Endothelial cell of umbilical vein (primary cell): Measurements from ENCODE around the gene CERK. TPM values are rescaled to one million over a fixed set of nuclear protein-coding genes. Genes with fewer than 3 reads are reported as not detected.

Source experiments
- BruUV-seq: library from RNA; stranded (reverse); fragments of 400-500 nt; replicated peaks from 2 replicates; lab custom pipeline; 2021; lab: Mats Ljungman, UMichigan
- CTCF ChIA-PET: fragments of 300-600, 350-600 bp; sonication (Branson Sonifier 250); formaldehyde crosslinking; loops from one replicate; lab custom pipeline; 2021; ENCODE audit warnings: antibody characterized with exemption, inconsistent platforms; lab: Charles Lee
- POLR2A ChIA-PET: fragments of 300-600, 350-600 bp; sonication (Branson Sonifier 250); formaldehyde crosslinking; loops from one replicate; lab custom pipeline; 2021; ENCODE audit warnings: antibody characterized with exemption, inconsistent platforms; lab: Charles Lee
- DNase-seq: peaks from one replicate; pipeline ENCODE4 v3.0.0-alpha.2; 2011; ENCODE audit warnings: low read depth, low spot score
- FAIRE-seq: peaks from 2 replicates; lab custom pipeline; 2011; peaks lifted over from hg19 to GRCh38; lab: Jason Lieb, UNC
- H2AFZ ChIP-seq: 2 replicates; pipeline ENCODE4 v1.6.0; 2012; ENCODE audit warnings: low read depth, low read length, control low read depth, inconsistent platforms
- H3K27ac ChIP-seq: 2 replicates; pipeline ENCODE4 v1.5.1; 2011; ENCODE audit warnings: low read depth, mild to moderate bottlenecking, control low read depth, low read length, moderate library complexity; ENCODE audit not compliant: insufficient read depth
- H3K27me3 ChIP-seq, 2 experiments: 2 replicates each; pipeline versions ENCODE4 v1.6.0 to v1.6.1; 2011; ENCODE audit warnings: low read length in 2 of 2, mixed read lengths in 1 of 2; ENCODE audit not compliant: control insufficient read depth in 2 of 2, insufficient read depth in 2 of 2
- H3K36me3 ChIP-seq, 2 experiments: 2 replicates in 1 of 2; 3 replicates in 1 of 2; pipeline ENCODE4 v1.5.1; 2011; ENCODE audit warnings: low read length in 2 of 2, mild to moderate bottlenecking in 1 of 2, moderate library complexity in 1 of 2; ENCODE audit not compliant: control insufficient read depth in 2 of 2, insufficient read depth in 2 of 2; ENCODE audit errors: extremely low read depth in 1 of 2
- H3K4me1 ChIP-seq: 3 replicates; pipeline ENCODE4 v1.5.1; 2011; ENCODE audit warnings: mild to moderate bottlenecking, low read length; ENCODE audit not compliant: control insufficient read depth, insufficient read depth; ENCODE audit errors: extremely low read depth
- H3K4me2 ChIP-seq: 2 replicates; pipeline ENCODE4 v1.6.1; 2011; ENCODE audit warnings: low read length, control low read depth, mixed read lengths; ENCODE audit not compliant: insufficient read depth
- H3K4me3 ChIP-seq, 3 experiments: fragments of 200-600 bp in 1 of 3; sonication (generic), shearing (Covaris generic) in 1 of 3; replicated peaks in 1 of 3; 2 replicates each; pipeline ENCODE4 v1.5.1; 2011 to 2016; ENCODE audit warnings: control low read depth in 3 of 3, low read length in 3 of 3, mild to moderate bottlenecking in 2 of 3, inconsistent platforms in 1 of 3, low read depth in 1 of 3, moderate library complexity in 1 of 3; ENCODE audit not compliant: insufficient read depth in 1 of 3
- H3K79me2 ChIP-seq: 2 replicates; pipeline ENCODE4 v1.6.0; 2012; ENCODE audit warnings: low read length, inconsistent platforms; ENCODE audit not compliant: control insufficient read depth, insufficient read depth
- H3K9ac ChIP-seq: replicated peaks from 2 replicates; pipeline ENCODE3; 2011; ENCODE audit warnings: low read length, control low read depth; ENCODE audit not compliant: insufficient read depth; ENCODE audit errors: extremely low read depth
- H3K9me1 ChIP-seq: replicated peaks from 3 replicates; pipeline ENCODE4 v1.6.0; 2011; ENCODE audit warnings: mild to moderate bottlenecking, low read length; ENCODE audit not compliant: control insufficient read depth, insufficient read depth; ENCODE audit errors: extremely low read depth
- H3K9me3 ChIP-seq: replicated peaks from 2 replicates; pipeline ENCODE4 v1.5.1; 2012; ENCODE audit warnings: low read length, inconsistent platforms; ENCODE audit not compliant: control insufficient read depth, insufficient read depth
- H4K20me1 ChIP-seq: replicated peaks from 2 replicates; pipeline ENCODE3; 2011; ENCODE audit warnings: mild to moderate bottlenecking, low read length; ENCODE audit not compliant: control insufficient read depth, insufficient read depth; ENCODE audit errors: extremely low read depth
- EZH2 ChIP-seq: IDR thresholded peaks from 2 replicates; pipeline ENCODE4 v1.6.1; 2012; ENCODE audit warnings: borderline replicate concordance, low read depth, mild to moderate bottlenecking, moderate library complexity, low read length, inconsistent platforms; ENCODE audit not compliant: severe bottlenecking
- FOS ChIP-seq: IDR thresholded peaks from 2 replicates; pipeline ENCODE4 v1.6.1; 2011; ENCODE audit warnings: mild to moderate bottlenecking, low read length, moderate library complexity, borderline replicate concordance; ENCODE audit not compliant: insufficient read depth
- GATA2 ChIP-seq: IDR thresholded peaks from 2 replicates; pipeline ENCODE4 v1.7.0; 2011; ENCODE audit warnings: low read depth, mild to moderate bottlenecking, moderate library complexity, mixed read lengths, low read length; ENCODE audit not compliant: insufficient read length, insufficient read depth
- JUN ChIP-seq: IDR thresholded peaks from 2 replicates; pipeline ENCODE4 v1.6.1; 2011; ENCODE audit warnings: borderline replicate concordance, low read depth; ENCODE audit not compliant: insufficient read length, insufficient read depth
- MYC ChIP-seq: IDR thresholded peaks from one replicate; pipeline ENCODE4 v1.6.1; 2011; ENCODE audit warnings: mild to moderate bottlenecking, low read depth, low read length
- POLR2A ChIP-seq: IDR thresholded peaks from 2 replicates; pipeline ENCODE4 v1.6.1; 2012; ENCODE audit warnings: low read depth, mild to moderate bottlenecking, control low read depth, low read length
- POLR2AphosphoS5 ChIP-seq: IDR thresholded peaks from 2 replicates; pipeline ENCODE4 v1.6.1; 2012; ENCODE audit warnings: low read depth, mild to moderate bottlenecking, control low read depth, low read length, moderate library complexity; ENCODE audit not compliant: insufficient read depth
- dilution Hi-C: fragments of 300-500 bp; cut with MboI; formaldehyde crosslinking; loops from one replicate; pipeline ENCODE4 v1.15.0; 2019; ENCODE audit warnings: low sequenced_read_pairs; ENCODE audit not compliant: extremely low pct_ligation_motif_present
- intact Hi-C: fragments of 100-400 bp; cut with micrococcal nuclease; formaldehyde crosslinking; loops from one replicate; pipeline ENCODE4 v1.10.0; 2022
- polyA plus RNA-seq, 4 experiments: library from polyadenylated mRNA; depleted of rRNA in 3 of 4; stranded (reverse) in 3 of 4; unstranded in 1 of 4; fragments of >200 nt; gene quantifications; 2 replicates each; pipeline versions ENCODE4 v1.2.1 to v1.2.3, GENCODE V29; 2011 to 2012; ENCODE audit warnings: missing spikeins in 1 of 4
- total RNA-seq: library from RNA; stranded (reverse); gene quantifications from 2 replicates; pipeline ENCODE4 v1.2.3, GENCODE V29; 2021
- TF ChIP-seq, protein P1 (sequence below), 2 donors: IDR thresholded peaks; 1 replicate in 1 of 2; 2 replicates in 1 of 2; pipeline ENCODE4 v1.5.1; 2011; ENCODE audit warnings: low read length in 2 of 2, mild to moderate bottlenecking in 2 of 2, moderate library complexity in 2 of 2, control low read depth in 1 of 2, inconsistent platforms in 1 of 2, low read depth in 1 of 2; ENCODE audit not compliant: insufficient read depth in 1 of 2; ENCODE audit errors: extremely low read depth in 1 of 2
- TF ChIP-seq, protein P2 (sequence below): IDR thresholded peaks from 2 replicates; pipeline ENCODE4 v1.6.1; 2011; ENCODE audit not compliant: insufficient read depth, insufficient read length

The CERK gene
- total and polyA plus RNA-seq, 2 donors (not counting 3 experiments of a cell fraction or from before 2014, with no cell fraction given): 61.1 to 88.0 TPM

DNA sequence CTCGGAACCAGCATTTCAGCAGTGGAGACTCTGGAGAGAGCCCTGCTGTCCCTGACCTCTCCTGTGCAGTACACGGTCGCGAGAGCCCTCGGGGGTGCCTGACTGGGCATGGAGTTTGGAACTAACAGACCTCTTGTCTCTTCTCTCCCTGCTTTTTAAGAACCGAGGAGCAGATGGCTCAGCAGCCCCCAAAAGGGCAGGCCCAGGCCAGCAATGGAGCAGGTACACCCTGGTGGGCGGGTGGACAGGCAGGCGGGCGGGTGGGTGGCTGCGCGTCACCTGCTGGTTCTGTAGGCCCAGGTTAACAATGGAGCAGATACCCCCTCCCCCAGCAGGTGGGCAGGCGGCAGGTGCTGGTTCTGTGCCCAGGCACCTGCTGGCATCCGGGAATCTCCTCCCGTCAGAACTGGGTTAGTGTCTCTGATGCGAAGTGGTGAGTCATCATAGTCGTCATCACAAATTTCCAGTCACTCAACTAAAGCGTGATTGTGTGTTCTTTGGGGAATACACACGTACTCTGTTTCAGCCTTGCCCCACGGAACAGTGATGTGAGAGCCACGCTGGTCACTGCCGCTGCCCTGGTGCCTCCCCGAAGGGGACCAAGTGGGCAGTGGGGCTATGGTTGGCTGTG, 76.7 kb downstream of the CERK start:
- dilution Hi-C loops (no loop called here), intact Hi-C loops (no loop called here)
- H3K4me2 ChIP-seq: no peak overlapping the region
- no peaks in the 10 kb centered on the region for H3K9me1 ChIP-seq
- H4K20me1 ChIP-seq: no peaks in the 10 kb centered on the region
- no peak overlapping the region for H2AFZ ChIP-seq
- H3K4me1 ChIP-seq: no peaks in the 10 kb centered on the region
- no peaks in the 10 kb centered on the region for H3K79me2 ChIP-seq
- TF ChIP-seq JUN (peak; percentile 37), FOS (peak; percentile 5), EZH2 (no peak), POLR2A (no peak)
- H3K9ac ChIP-seq: no peak overlapping the region
- no peaks in the 10 kb centered on the region for H3K36me3 ChIP-seq
- BruUV-seq: no TSS peak
- H3K27me3 ChIP-seq: no peaks in the 10 kb centered on the region
- no peaks in the 10 kb centered on the region for H3K9me3 ChIP-seq
- no peak overlapping the region for H3K27ac ChIP-seq
- DNase-seq (no peak), FAIRE-seq (no peak)
- CTCF ChIA-PET: no interaction called here
- POLR2A ChIA-PET: no interaction called here
- no peak overlapping the region for H3K4me3 ChIP-seq

DNA sequence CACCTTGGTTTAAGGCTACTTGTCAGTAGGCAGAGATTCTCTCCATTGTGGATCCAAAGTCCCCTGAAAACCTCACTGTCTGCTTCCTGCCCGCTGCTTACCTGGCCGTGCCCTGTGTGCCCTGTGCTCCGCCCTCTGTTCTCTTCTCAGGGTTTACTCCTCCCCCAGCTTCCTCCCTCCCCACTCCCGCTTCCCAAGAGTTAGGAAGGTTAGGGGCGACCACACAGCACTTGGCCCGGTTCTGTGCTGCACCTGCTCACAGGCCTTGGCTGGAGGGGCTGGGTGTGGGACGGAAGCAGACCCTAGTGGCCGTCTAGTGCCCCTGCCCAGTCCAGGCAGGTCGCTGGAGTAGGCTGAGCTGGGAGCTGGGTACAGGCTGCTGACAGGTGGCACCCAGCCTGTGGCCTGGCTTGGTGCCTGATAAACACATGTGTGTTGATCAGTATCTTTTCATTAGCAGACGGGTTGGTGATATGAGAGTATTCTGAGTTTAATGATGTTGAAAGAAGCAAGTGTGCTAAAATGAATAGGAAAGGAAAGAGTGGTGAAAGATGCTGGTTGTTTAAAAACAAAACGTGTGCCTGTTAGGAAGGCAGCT, 77.3 kb downstream of the CERK start:
- DNase-seq (no peak), FAIRE-seq (no peak)
- Histone ChIP-seq H3K36me3 (no peaks in the 10 kb centered on the region), H3K9me1 (no peaks in the 10 kb centered on the region), H3K27ac (no peak overlapping the region), H4K20me1 (no peaks in the 10 kb centered on the region), H3K4me1 (no peaks in the 10 kb centered on the region), H2AFZ (no peak overlapping the region), H3K9ac (no peak overlapping the region), H3K4me2 (no peak overlapping the region), H3K27me3 (no peaks in the 10 kb centered on the region), H3K4me3 (no peak overlapping the region), H3K79me2 (no peaks in the 10 kb centered on the region), H3K9me3 (no peaks in the 10 kb centered on the region)
- ChIA-PET POLR2A (interaction anchor here (0.5 kb wide), 1 partner anchor 9 kb away, joined by 3 read pairs; no protein-coding TSS in a partner anchor), CTCF (interaction anchor here (0.5 kb wide), 1 partner anchor 1951 kb away, joined by 3 read pairs; no protein-coding TSS in a partner anchor)
- BruUV-seq: no TSS peak
- intact Hi-C loops (no loop called here), dilution Hi-C loops (no loop called here)
- TF ChIP-seq FOS (no peak), JUN (no peak), MYC (no peak), POLR2AphosphoS5 (no peak), EZH2 (no peak), GATA2 (no peak), POLR2A (no peak)
- TF ChIP-seq, protein P1, sequence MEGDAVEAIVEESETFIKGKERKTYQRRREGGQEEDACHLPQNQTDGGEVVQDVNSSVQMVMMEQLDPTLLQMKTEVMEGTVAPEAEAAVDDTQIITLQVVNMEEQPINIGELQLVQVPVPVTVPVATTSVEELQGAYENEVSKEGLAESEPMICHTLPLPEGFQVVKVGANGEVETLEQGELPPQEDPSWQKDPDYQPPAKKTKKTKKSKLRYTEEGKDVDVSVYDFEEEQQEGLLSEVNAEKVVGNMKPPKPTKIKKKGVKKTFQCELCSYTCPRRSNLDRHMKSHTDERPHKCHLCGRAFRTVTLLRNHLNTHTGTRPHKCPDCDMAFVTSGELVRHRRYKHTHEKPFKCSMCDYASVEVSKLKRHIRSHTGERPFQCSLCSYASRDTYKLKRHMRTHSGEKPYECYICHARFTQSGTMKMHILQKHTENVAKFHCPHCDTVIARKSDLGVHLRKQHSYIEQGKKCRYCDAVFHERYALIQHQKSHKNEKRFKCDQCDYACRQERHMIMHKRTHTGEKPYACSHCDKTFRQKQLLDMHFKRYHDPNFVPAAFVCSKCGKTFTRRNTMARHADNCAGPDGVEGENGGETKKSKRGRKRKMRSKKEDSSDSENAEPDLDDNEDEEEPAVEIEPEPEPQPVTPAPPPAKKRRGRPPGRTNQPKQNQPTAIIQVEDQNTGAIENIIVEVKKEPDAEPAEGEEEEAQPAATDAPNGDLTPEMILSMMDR (IDR thresholded peaks at IDR 0.05; ENCODE audit: extremely low read depth in 1 of 2, insufficient read depth in 1 of 2, low read depth in 1 of 2, low read length in 2 of 2): no peak
- TF ChIP-seq, protein P2, sequence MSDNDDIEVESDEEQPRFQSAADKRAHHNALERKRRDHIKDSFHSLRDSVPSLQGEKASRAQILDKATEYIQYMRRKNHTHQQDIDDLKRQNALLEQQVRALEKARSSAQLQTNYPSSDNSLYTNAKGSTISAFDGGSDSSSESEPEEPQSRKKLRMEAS: no peak
